ENCODE measurements around the gene RAC2. TPM values are rescaled to one million over a fixed set of nuclear protein-coding genes. Genes with fewer than 3 reads are reported as not detected.

Gene RAC2
- total and polyA plus RNA-seq, 9 of the 15 experiments (the other 6 are each of a cell fraction or from before 2014, with no cell fraction given), result 22.7 to 103 (median 43.3) TPM

GRCh38 chr22:37180531-37181231, 63.4 kb downstream of the RAC2 start:
- Histone ChIP-seq H3K9ac (ENCODE audit: insufficient read depth in 1 of 2, low read depth in 2 of 2, low read length in 2 of 2) (no peak overlapping the region; a peak in 1 of 4 replicates), H3K79me2 (ENCODE audit: control insufficient read depth, insufficient read depth, low read length) (no peaks in the 10 kb centered on the region), H4K20me1 (replicated peaks; ENCODE audit: control insufficient read depth, insufficient read depth, low read length) (0 out of 2 replicates have a peak, but pooled peaks cover 3% of the 10 kb centered on the region), H2AFZ (ENCODE audit: low read depth, low read length) (no peak overlapping the region), H3K27me3 (ENCODE audit: control insufficient read depth in 2 of 2, insufficient read depth in 2 of 2, low read length in 2 of 2) (peaks cover 5 to 59% of the 10 kb centered on the region in 2 experiments; a peak in 4 of 5 replicates), H3K36me3 (ENCODE audit: control insufficient read depth, insufficient read depth, low read length) (no peaks in the 10 kb centered on the region), H3K9me3 (replicated peaks; ENCODE audit: control insufficient read depth, insufficient read depth, low read depth, low read length) (no peaks in the 10 kb centered on the region), H3K4me2 (ENCODE audit: insufficient read depth, low read length) (no peak overlapping the region), H3K4me1 (replicated peaks in 1 of 2; ENCODE audit: control insufficient read depth in 2 of 2, insufficient read depth in 2 of 2, low read length in 2 of 2) (peaks cover 0 to 32% of the 10 kb centered on the region in 2 experiments; a peak in 2 of 5 replicates), H3K4me3 (no peak overlapping the region), H3K9me1 (ENCODE audit: control insufficient read depth, insufficient read depth, low read length) (no peaks in the 10 kb centered on the region), H3K27ac (ENCODE audit: extremely low read depth, low read depth, low read length) (no peak overlapping the region)
- intact Hi-C loops (cut with micrococcal nuclease) (no loop called here), in situ Hi-C loops (cut with MboI) (no loop called here)
- no peak for FAIRE-seq
- 11% methylated on average over 6 of the region's 15 CpGs for WGBS (ENCODE audit: insufficient coverage, low coverage, missing lambda C conversion rate)
- no peak for ATAC-seq
- no TSS peak for BruUV-seq (replicated peaks)
- DNase-seq (ENCODE audit: extremely low read depth in 1 of 4, low spot score in 3 of 4), result no peak
- POLR2A ChIA-PET, result no interaction called here
- CTCF ChIA-PET (ENCODE audit: low intra/inter-chr PET ratio), result interaction anchor here (0.6 to 1.3 kb wide), 2 partner anchors 10 to 19 kb away, joined by 3 read pairs; no protein-coding TSS in a partner anchor
- TF ChIP-seq TRIM24 (IDR thresholded peaks at IDR 0.05), result no peak
- no peak for TF ChIP-seq BDP1 (IDR thresholded peaks at IDR 0.05; ENCODE audit: insufficient read depth, insufficient read length)
- TF ChIP-seq ZSCAN32 (CRISPR knock-in tag; IDR thresholded peaks at IDR 0.05), result no peak
- no peak for TF ChIP-seq MAFF (IDR thresholded peaks at IDR 0.05; ENCODE audit: low read length)
- no peak for TF ChIP-seq PRPF4 (IDR thresholded peaks at IDR 0.05; ENCODE audit: insufficient read depth, low read depth, low read length, poor library complexity, severe bottlenecking)
- TF ChIP-seq ZNF239 (CRISPR knock-in tag; IDR thresholded peaks at IDR 0.05), result no peak
- no peak for TF ChIP-seq BMI1 (IDR thresholded peaks at IDR 0.05; ENCODE audit: low read length)
- no peak for TF ChIP-seq DLX4 (CRISPR knock-in tag; IDR thresholded peaks at IDR 0.05)
- no peak for TF ChIP-seq ZNF282 (CRISPR knock-in tag; IDR thresholded peaks at IDR 0.05)

All from K562 (cell line).